HepG2 (cell line): Measurements from ENCODE around the gene SNRNP25. TPM values are rescaled to one million over a fixed set of nuclear protein-coding genes. Genes with fewer than 3 reads are reported as not detected.
A peak's percentile ranks its signal among the peaks of the same experiment; 100 is the strongest.

Experiments
- AGO2 ChIP-seq: fragments of 200-400 bp; formaldehyde crosslinking; optimal IDR thresholded peaks from 2 replicates; pipeline ENCODE3; 2017; ENCODE audit warnings: mild to moderate bottlenecking, low read depth, low read length, moderate library complexity
- AKAP8 ChIP-seq: sonication (generic); formaldehyde crosslinking; IDR thresholded peaks from 2 replicates; pipeline ENCODE4 v1.5.1; 2020; ENCODE audit warnings: mild to moderate bottlenecking, missing genetic modification reagents
- DR1 ChIP-seq: sonication (generic); formaldehyde crosslinking; IDR thresholded peaks from 2 replicates; pipeline ENCODE4 v1.8.0; 2021; ENCODE audit warnings: mild to moderate bottlenecking, missing genetic modification reagents, inconsistent platforms
- FOXO1 ChIP-seq: sonication (generic); formaldehyde crosslinking; IDR thresholded peaks from 2 replicates; pipeline ENCODE4 v1.4.0; 2020; ENCODE audit warnings: missing genetic modification reagents
- HNRNPK ChIP-seq: fragments of 200-400 bp; formaldehyde crosslinking; IDR thresholded peaks from 2 replicates; pipeline ENCODE4 v1.6.1; 2018; ENCODE audit warnings: low read length, low read depth, moderate library complexity, mild to moderate bottlenecking; ENCODE audit not compliant: poor library complexity, severe bottlenecking
- HNRNPLL ChIP-seq: fragments of 200-400 bp; formaldehyde crosslinking; IDR thresholded peaks from 2 replicates; pipeline ENCODE4 v1.6.1; 2017; ENCODE audit warnings: mild to moderate bottlenecking, low read depth, low read length; ENCODE audit not compliant: poor library complexity, severe bottlenecking
- IKZF5 ChIP-seq: IDR thresholded peaks from 2 replicates; pipeline ENCODE4 v1.6.1; 2018; ENCODE audit warnings: missing genetic modification reagents, mild to moderate bottlenecking, missing compliant biosample characterization
- PAF1 ChIP-seq: IDR thresholded peaks from 2 replicates; pipeline ENCODE4 v1.6.1; 2016; ENCODE audit warnings: missing genetic modification reagents, missing compliant biosample characterization
- RBM22 ChIP-seq: fragments of 200-400 bp; formaldehyde crosslinking; optimal IDR thresholded peaks from 2 replicates; pipeline ENCODE3; 2017; ENCODE audit warnings: mild to moderate bottlenecking, low read length, moderate library complexity
- ZFX ChIP-seq: sonication (generic); formaldehyde crosslinking; IDR thresholded peaks from 2 replicates; pipeline ENCODE4 v1.4.0; 2020; ENCODE audit warnings: mild to moderate bottlenecking, low read depth, missing genetic modification reagents, moderate library complexity
- ZKSCAN1 ChIP-seq: fragments of 150-350 bp; IDR thresholded peaks from 2 replicates; pipeline ENCODE4 v1.6.1; 2014; ENCODE audit warnings: low read length
- ZNF720 ChIP-seq: sonication (generic); formaldehyde crosslinking; IDR thresholded peaks from 2 replicates; pipeline ENCODE4 v1.4.0; 2020; ENCODE audit warnings: missing genetic modification reagents
- ZNF777 ChIP-seq: sonication (generic); formaldehyde crosslinking; IDR thresholded peaks from 2 replicates; pipeline ENCODE4 v1.4.0; 2020; ENCODE audit warnings: missing genetic modification reagents
- polyA plus RNA-seq, 8 experiments: library from polyadenylated mRNA; depleted of rRNA in 3 of 8; stranded (reverse) in 7 of 8; unstranded in 1 of 8; fragments of >200 nt; fragmentation: Illumina TruSeq in 4 of 8; extraction: Trizol in 4 of 8; gene quantifications; 2 replicates each; pipeline versions ENCODE4 v1.2.1 to v1.2.3, GENCODE V29; 2011 to 2016; ENCODE audit warnings: low read depth in 4 of 8, missing spikeins in 1 of 8, mixed read lengths in 1 of 8; ENCODE audit not compliant: insufficient read depth in 1 of 8
- total RNA-seq, 5 experiments: library from RNA; depleted of rRNA; stranded (reverse); fragments of >200 nt; fragmentation: Illumina TruSeq; extraction: Trizol; gene quantifications; 2 replicates each; pipeline ENCODE4 v1.2.3, GENCODE V29; 2016; ENCODE audit warnings: low read depth in 1 of 5
- TF ChIP-seq, protein P1 (sequence below): IDR thresholded peaks from 2 replicates; pipeline ENCODE4 v1.6.1; 2016; ENCODE audit warnings: low read depth, missing genetic modification reagents, missing compliant biosample characterization
- TF ChIP-seq, protein P2 (sequence below): sonication (generic); formaldehyde crosslinking; IDR thresholded peaks from 2 replicates; pipeline ENCODE4 v1.8.0; 2022; ENCODE audit warnings: mild to moderate bottlenecking, missing genetic modification reagents
- TF ChIP-seq, protein P3 (sequence below): sonication (generic); formaldehyde crosslinking; IDR thresholded peaks from 2 replicates; pipeline ENCODE4 v1.5.0; 2020; ENCODE audit warnings: mild to moderate bottlenecking, missing genetic modification reagents
- TF ChIP-seq, protein P4 (sequence below): sonication (generic); formaldehyde crosslinking; IDR thresholded peaks from 2 replicates; pipeline ENCODE4 v1.4.0; 2020; ENCODE audit warnings: mild to moderate bottlenecking, missing genetic modification reagents
- TF ChIP-seq, protein P5 (sequence below): sonication (generic); formaldehyde crosslinking; IDR thresholded peaks from 2 replicates; pipeline ENCODE4 v1.5.0; 2020; ENCODE audit warnings: missing genetic modification reagents, mild to moderate bottlenecking, borderline replicate concordance

Gene SNRNP25
- total and polyA plus RNA-seq, 2 of the 13 experiments (the other 11 are each of a cell fraction or from before 2014, with no cell fraction given), result 34.1 to 97.4 TPM

DNA sequence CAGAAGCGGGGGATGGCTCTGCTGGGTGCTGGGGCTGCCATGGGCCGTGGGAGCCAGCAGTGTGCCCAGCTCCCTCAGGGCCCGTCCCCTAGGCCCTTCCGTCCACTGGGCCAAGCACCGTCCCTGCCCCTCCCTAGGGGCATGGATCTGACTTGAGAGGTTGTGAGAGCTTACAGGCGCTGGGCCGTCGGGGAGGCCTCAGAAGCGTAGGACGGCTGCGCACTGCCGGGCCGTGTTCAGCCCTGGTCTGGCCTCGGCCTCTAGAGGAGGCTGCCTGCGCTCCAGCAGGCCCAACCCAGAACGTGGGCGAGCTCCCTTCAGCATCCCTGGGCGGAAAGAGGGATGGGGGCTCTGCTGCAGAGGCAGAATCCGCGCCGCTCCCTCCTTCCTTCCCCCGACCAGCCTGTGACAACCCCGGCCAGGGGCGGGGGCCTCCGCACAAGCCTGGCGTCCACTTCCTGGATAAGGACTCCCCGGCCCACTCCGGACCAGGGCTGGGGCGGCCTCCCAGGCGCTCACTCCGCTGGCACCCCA, 23.7 kb downstream of the SNRNP25 start (continued):
- TF ChIP-seq, protein P1, sequence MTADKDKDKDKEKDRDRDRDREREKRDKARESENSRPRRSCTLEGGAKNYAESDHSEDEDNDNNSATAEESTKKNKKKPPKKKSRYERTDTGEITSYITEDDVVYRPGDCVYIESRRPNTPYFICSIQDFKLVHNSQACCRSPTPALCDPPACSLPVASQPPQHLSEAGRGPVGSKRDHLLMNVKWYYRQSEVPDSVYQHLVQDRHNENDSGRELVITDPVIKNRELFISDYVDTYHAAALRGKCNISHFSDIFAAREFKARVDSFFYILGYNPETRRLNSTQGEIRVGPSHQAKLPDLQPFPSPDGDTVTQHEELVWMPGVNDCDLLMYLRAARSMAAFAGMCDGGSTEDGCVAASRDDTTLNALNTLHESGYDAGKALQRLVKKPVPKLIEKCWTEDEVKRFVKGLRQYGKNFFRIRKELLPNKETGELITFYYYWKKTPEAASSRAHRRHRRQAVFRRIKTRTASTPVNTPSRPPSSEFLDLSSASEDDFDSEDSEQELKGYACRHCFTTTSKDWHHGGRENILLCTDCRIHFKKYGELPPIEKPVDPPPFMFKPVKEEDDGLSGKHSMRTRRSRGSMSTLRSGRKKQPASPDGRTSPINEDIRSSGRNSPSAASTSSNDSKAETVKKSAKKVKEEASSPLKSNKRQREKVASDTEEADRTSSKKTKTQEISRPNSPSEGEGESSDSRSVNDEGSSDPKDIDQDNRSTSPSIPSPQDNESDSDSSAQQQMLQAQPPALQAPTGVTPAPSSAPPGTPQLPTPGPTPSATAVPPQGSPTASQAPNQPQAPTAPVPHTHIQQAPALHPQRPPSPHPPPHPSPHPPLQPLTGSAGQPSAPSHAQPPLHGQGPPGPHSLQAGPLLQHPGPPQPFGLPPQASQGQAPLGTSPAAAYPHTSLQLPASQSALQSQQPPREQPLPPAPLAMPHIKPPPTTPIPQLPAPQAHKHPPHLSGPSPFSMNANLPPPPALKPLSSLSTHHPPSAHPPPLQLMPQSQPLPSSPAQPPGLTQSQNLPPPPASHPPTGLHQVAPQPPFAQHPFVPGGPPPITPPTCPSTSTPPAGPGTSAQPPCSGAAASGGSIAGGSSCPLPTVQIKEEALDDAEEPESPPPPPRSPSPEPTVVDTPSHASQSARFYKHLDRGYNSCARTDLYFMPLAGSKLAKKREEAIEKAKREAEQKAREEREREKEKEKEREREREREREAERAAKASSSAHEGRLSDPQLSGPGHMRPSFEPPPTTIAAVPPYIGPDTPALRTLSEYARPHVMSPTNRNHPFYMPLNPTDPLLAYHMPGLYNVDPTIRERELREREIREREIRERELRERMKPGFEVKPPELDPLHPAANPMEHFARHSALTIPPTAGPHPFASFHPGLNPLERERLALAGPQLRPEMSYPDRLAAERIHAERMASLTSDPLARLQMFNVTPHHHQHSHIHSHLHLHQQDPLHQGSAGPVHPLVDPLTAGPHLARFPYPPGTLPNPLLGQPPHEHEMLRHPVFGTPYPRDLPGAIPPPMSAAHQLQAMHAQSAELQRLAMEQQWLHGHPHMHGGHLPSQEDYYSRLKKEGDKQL (CRISPR knock-in tag), result no peak
- TF ChIP-seq PAF1 (no peak), AKAP8 (CRISPR knock-in tag) (no peak), FOXO1 (CRISPR knock-in tag) (no peak), HNRNPK (peak; percentile 10), ZNF720 (CRISPR knock-in tag) (no peak), ZFX (CRISPR knock-in tag) (peak; percentile 87), AGO2 (peak; percentile 91), DR1 (CRISPR knock-in tag) (no peak), IKZF5 (CRISPR knock-in tag) (no peak), RBM22 (peak; percentile 30), HNRNPLL (peak; percentile 17), ZKSCAN1 (no peak), ZNF777 (CRISPR knock-in tag) (peak; percentile 95)
- TF ChIP-seq, protein P2, sequence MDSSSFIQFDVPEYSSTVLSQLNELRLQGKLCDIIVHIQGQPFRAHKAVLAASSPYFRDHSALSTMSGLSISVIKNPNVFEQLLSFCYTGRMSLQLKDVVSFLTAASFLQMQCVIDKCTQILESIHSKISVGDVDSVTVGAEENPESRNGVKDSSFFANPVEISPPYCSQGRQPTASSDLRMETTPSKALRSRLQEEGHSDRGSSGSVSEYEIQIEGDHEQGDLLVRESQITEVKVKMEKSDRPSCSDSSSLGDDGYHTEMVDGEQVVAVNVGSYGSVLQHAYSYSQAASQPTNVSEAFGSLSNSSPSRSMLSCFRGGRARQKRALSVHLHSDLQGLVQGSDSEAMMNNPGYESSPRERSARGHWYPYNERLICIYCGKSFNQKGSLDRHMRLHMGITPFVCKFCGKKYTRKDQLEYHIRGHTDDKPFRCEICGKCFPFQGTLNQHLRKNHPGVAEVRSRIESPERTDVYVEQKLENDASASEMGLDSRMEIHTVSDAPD, result no peak
- TF ChIP-seq, protein P3, sequence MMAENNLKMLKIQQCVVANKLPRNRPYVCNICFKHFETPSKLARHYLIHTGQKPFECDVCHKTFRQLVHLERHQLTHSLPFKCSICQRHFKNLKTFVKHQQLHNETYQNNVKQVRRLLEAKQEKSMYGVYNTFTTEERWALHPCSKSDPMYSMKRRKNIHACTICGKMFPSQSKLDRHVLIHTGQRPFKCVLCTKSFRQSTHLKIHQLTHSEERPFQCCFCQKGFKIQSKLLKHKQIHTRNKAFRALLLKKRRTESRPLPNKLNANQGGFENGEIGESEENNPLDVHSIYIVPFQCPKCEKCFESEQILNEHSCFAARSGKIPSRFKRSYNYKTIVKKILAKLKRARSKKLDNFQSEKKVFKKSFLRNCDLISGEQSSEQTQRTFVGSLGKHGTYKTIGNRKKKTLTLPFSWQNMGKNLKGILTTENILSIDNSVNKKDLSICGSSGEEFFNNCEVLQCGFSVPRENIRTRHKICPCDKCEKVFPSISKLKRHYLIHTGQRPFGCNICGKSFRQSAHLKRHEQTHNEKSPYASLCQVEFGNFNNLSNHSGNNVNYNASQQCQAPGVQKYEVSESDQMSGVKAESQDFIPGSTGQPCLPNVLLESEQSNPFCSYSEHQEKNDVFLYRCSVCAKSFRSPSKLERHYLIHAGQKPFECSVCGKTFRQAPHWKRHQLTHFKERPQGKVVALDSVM (CRISPR knock-in tag), result peak; percentile 98
- TF ChIP-seq, protein P4, sequence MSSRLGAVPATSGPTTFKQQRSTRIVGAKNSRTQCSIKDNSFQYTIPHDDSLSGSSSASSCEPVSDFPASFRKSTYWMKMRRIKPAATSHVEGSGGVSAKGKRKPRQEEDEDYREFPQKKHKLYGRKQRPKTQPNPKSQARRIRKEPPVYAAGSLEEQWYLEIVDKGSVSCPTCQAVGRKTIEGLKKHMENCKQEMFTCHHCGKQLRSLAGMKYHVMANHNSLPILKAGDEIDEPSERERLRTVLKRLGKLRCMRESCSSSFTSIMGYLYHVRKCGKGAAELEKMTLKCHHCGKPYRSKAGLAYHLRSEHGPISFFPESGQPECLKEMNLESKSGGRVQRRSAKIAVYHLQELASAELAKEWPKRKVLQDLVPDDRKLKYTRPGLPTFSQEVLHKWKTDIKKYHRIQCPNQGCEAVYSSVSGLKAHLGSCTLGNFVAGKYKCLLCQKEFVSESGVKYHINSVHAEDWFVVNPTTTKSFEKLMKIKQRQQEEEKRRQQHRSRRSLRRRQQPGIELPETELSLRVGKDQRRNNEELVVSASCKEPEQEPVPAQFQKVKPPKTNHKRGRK, result no peak
- TF ChIP-seq, protein P5, sequence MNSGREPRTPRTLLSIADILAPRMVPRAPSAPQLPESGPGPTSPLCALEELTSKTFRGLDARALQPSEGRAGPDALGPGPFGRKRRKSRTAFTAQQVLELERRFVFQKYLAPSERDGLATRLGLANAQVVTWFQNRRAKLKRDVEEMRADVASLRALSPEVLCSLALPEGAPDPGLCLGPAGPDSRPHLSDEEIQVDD, result no peak
